HS-27A (cell line): Measurements from ENCODE around the gene TRAT1.

Experiments
- DNase-seq: peaks from one replicate; pipeline ENCODE4 v3.0.0-alpha.2; 2012; ENCODE audit warnings: low read depth, missing footprints

The TRAT1 gene

DNA sequence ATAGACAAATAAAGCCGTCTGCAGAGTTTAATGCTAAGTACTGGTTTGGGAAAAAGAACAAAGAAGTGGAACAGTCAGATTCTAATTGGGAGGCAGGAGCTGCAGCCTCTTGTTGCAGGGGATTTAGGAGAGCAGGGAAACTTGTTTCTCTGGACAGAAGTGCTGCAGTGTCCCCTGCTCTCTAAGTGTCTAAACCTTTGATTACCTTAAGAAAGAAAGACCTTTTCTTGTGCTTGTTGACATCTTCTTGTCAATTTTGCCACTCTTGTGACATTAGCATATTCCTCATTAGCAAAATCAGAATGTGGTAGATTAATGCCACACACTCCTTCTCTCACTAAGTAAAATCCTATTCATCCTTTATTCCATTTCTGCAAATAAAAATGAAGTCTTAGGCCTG, 38.8 kb downstream of the TRAT1 start:
- no peak for DNase-seq

- DNase-seq, result peak; percentile 7
These were observed 40.5 kb downstream of the TRAT1 start for GRCh38 chr3:108862865-108863798.

DNA sequence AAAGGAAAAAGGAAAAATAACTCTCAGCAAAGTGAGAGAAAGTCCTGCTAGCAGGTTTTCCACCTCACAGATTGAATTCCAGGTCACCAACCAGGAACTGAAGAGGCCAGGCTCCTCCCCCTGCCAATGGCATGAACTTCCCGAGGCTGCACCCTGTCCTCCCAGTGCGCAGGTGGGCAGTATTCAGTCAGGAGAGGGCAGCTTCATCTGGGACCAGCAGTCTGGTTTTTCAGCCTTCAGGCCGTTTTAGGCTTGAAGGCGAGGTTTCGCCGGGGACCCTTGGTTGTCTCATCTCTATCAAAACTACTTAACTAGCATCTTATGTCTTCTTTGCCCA, 41.2 kb downstream of the TRAT1 start:
- no peak for DNase-seq

DNA sequence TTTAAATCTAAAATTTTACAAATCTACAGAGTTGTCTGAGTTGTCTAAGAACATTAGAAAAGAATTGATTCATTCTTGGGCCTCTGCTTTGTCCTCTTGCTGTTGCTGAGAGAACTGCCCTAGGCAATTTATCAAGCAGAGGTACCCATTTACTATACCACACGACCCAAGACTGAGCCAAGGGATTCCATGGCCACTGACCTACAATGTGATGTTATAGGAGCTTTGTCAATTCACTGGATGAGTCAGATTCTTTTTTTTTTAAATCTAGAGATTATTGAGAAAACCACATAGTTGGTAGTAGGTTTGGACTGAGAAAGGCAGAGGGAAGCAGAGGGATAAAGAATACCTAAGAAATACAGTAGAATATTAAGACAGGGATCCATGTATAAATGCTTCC, 55.3 kb downstream of the TRAT1 start:
- DNase-seq, result no peak

DNA sequence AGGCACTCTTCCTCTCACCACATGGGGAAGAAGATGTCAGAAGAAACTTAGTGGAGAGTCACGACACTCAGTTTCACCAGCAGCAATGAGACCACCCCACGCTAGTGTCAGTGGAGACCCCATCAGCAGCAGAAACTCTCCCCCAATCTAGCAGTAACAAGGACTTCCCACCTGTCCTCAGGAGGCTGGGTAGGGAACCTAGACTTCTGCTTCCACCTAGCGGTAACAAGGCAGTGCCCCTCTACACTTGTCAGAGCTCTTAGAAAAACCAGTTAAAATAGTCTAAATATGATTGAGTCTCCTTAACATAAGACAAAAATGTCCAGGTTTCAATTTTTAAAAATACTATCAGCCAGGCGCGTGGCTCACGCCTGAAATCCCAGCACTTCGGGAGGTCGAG, 57.3 kb downstream of the TRAT1 start:
- no peak for DNase-seq

GRCh38 chr3:108882762-108883161, 60.2 kb downstream of the TRAT1 start:
- DNase-seq, result no peak

DNA sequence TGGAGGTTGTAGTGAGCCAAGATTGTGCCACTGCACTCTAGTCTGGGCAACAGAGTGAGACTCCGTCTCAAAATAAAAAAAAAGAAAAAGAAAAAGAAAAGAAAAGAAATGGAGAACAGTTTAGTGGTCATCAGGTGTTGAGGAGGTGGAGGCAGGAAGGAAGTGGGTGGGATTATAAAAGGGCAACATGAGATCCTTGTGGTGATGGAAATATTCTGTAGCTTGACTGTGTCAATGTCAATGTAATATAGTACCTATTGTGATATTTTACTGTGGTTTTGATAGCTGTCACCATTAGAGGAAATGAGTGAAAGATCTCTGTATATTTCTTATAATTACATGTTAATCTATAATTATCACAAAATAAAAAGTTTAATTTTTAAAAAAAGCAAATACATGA, 60.8 kb downstream of the TRAT1 start:
- no peak for DNase-seq

- DNase-seq, result no peak
These were observed 64.5 kb downstream of the TRAT1 start for GRCh38 chr3:108887121-108887520.

DNA sequence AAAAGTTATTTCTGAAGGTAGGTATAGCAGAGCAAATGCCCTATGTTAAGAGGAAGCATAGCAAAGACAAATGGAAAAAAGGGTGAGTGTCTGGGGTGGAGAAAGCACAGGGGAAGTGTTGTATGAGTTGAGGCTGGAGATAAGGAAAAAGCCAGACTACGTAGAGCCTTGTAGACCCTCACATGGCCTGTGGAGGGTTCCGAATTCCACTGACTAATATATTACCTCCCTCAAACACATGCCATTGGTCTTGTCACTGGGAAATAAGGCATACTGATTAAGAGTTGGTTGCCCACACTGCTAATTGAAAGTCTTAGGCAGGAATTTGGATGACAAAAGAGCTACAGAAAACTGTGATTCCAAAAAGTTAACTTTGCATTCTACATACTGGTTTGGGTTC, 65.2 kb downstream of the TRAT1 start:
- DNase-seq, result no peak

DNA sequence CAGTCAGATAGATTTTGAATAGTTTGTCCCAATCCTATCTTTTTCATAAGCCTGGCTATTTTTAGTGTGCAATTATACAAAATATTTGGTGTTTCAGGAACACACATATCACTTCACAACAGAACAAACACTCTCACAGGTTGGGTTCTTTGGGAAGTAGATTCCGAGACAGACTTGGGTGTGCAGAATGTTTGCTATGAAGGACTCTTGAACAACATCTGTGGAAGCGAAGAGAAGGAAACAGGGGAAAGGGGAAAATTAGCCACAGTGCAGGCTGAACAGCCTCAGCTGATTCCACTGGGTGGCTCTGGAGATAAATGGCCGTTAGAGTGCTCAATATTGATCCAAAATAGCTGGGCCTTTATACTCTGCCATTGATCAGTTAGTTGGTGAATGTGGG, 69.2 kb downstream of the TRAT1 start:
- no peak for DNase-seq

DNA sequence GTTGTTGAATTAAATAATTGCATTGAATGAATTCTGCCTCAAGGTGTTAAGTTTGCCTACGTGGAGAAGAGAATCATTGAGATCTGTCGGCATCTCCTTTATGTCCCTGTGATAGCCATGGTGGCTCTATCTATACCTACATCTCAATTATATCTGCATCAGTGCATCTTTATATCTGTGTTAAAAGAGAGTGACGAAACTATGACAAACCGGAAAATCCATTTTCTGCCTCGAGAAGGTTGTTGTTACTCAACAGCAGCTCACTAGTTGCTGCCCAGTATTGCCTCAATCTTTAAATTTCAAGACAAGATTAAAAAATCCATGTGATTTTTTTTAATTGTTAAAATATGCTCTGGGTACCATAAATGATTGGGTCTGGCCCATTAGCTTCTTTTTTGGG, 72.4 kb downstream of the TRAT1 start:
- no peak for DNase-seq

DNA sequence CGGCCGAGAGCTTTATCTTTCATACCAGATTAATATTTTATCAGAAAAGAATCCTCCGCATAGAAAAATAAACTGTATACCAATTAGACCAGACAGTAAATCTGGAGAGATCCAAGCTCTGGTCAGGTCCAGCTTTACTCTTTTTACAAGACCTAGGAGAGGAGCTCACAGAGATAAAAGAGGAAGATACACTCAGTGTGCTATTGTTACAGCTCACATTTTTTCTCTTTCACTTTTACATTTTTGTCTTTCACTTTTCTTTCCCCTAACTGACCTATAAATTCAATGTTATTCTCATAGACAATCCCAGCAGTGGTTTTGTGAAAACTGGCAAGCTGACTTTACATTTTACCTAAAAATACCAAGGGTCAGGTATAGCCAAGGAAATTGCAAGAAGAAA, 75.3 kb downstream of the TRAT1 start:
- DNase-seq, result no peak

DNA sequence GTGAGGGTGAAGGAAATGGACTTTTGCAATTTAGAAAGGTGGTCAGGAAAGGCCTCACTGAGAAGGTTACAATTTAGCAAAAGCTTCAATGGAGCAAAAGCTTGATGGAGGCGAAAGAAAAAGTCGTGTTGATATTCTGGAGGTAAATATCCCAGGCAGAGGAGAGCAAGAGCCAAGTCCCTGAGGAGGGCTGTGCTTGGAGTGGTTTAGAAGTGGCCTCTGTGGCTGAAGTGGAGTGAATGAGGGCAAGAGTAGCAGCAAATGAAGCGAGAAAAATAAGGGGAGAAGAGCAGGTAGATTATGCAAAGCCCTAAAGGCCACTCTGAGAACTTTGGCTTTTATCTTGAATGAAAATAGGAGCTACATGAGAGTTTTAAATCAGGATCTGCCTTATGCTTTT, 76.9 kb downstream of the TRAT1 start:
- no peak for DNase-seq
